Activated gamma-delta T cell (primary cell): Measurements from ENCODE around the gene KSR2.

Experiments
- DNase-seq: peaks from one replicate; lab custom pipeline; 2025; lab: John Stamatoyannopoulos, UW

The KSR2 gene

GRCh38 chr12:117459229-117459628 lies 509.6 kb downstream of the KSR2 start:
- DNase-seq, result no peak

DNA sequence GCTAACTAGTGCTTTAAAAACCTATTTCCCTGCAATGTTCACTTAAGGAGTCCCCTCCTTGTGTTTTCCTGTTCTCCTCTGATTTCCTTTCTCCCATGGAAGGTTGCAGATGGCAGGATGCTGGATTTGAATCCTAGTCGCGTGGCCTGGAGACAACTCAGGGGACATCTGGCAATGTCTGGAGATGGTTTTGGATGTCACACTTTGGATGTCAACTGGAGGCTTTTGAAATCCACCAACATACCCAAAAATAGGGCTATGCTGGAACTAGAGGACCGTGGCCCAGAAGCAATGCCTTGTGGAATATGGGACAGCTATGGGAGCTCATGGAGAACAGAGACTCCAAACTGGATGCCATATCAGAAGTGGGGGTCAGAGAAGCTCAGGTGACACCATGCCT lies 511.6 kb downstream of the KSR2 start:
- DNase-seq, result no peak

GRCh38 chr12:117456076-117456475 lies 512.7 kb downstream of the KSR2 start:
- no peak for DNase-seq

DNA sequence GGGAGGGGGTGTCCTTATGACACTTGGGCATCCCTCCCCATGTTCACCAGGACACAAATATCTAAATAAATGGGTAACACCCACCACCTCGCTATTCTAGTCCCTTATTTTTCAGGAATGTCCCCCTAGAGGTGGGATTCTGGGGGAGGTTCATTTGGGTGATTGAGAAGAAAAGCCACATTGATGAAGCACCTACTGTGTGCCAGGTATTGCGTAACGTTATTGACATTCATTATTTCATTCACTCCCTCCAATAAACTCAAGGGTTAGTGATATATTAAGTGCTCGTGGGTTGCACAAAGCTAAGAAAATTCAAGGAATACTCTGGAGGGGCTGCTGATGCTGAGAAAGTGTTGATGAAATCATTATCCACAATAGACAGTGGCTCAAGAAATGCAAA lies 514.8 kb downstream of the KSR2 start:
- DNase-seq, result no peak

DNA sequence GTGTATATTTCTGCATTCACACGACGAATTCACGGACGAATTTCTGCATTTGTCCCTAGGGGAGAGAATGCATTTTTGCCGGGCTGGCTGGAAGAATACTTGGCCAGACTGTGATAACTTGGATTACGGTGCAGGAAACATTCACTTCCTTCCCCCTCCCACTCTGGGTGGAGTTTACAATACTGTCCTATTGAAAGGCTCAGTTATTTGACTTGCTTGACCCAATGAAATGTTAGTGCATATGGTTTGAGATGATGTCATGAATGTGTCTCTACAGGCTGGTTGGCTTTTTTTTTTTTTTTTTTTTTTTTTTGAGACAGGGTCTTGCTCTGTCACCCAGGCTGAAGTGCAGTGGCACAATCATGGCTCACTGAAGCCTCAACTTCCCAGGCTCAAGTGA lies 516.7 kb downstream of the KSR2 start:
- no peak for DNase-seq

DNA sequence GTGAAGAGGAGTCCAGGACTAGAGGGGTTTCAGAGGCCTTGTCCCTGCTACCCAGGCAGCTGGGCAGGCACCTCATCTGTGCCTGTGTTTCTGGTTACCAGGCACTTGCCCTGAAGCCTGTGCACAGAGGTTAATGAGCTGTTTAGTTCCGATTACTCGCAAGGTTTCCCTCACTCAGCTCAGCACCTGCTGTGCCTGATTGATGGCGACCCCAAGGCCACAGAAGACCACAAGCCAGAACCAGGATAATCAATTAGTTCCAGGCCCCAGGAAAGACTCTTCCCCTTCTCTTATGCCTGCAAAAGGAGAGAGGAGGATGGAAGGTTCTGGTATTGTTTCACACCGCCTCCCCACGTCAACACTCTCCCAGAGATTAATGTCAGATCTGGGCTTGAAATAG lies 518.6 kb downstream of the KSR2 start:
- no peak for DNase-seq

GRCh38 chr12:117447665-117448366 lies 521.0 kb downstream of the KSR2 start:
- no peak for DNase-seq

- no peak for DNase-seq
These were observed 524.0 kb downstream of the KSR2 start for GRCh38 chr12:117444781-117445180.

- DNase-seq, result no peak
These were observed 527.0 kb downstream of the KSR2 start for GRCh38 chr12:117441751-117442150.

DNA sequence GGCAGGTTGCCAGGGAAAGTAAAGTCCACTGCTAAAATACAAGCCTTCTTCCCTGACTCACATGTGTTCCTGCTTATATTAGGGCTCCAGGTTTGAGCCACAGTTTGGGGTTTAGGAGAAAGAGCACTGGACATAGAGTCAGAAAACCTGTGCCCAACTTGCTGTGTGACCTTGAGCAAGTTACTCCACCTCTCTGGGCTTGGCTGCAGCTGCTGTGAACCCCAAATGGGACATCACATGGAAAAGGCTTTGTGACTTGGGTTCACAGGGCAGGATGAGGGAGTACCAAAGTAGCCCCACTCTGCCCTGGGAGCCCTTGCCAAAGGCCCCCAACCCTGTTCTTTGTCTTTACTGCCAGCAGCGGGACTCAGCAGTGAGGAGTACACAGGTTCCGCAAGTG lies 528.4 kb downstream of the KSR2 start:
- DNase-seq, result no peak

DNA sequence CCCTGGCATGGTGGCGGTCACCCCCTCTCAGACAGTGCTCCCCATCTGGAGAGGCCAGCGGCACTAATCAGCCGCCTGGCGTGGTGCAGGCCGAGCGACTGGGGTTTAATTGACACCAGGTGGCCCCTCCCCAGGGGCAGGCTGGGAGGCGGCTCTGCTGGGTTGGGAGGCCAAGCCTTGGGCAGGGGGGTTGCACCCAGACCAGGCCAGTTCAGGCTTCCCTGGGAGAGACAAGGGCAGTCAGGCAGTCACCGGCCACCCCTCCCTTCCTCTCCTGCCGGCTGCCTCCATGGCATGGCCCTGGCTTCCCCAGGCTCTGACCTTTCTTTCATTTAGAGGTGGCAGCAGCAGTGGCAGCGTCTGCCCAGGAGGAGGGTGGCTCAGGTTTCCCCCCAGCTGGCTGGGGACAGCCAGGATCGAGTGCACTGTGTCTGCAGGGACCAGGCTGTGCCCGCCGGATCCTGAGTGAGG lies 529.2 kb downstream of the KSR2 start:
- DNase-seq, result no peak

GRCh38 chr12:117438809-117439208 lies 530.0 kb downstream of the KSR2 start:
- DNase-seq, result no peak

- DNase-seq, result no peak
These were observed 531.1 kb downstream of the KSR2 start for GRCh38 chr12:117437516-117438255.

DNA sequence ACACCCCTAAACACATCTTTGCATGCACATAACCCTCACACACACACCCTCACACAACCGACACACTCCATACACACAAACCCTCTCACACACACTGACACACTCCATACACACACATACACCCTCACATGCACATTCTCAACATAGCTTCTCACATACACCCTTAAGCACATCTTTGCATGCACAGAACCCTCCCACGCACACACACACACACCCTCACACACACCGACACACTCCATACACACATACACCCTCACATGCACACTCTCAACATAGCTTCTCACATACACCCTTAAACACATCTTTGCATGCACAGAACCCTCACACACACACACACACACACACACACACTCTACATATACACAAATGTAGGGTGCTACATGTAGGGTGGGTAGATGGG lies 534.9 kb downstream of the KSR2 start:
- DNase-seq, result no peak

GRCh38 chr12:117430246-117430645 lies 538.5 kb downstream of the KSR2 start:
- DNase-seq, result no peak

GRCh38 chr12:117427211-117427610 lies 541.6 kb downstream of the KSR2 start:
- no peak for DNase-seq

DNA sequence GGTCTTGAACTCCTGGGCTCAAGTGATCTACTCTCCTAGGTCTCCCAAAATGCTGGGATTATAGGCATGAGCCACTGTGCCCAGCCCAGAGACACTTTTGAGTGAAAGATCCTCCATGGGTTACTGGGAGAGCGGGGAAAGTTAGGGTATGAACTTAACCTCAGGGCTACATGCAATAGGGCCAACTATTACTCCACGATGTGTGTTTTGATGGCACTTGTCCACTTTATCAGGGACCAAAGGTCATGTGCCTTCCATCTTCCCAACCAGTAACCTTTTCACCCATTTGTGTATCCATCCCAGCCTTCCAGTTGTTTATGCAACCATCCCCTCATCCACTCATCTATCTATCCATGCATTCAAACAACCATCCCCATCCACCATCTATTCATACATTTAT lies 546.8 kb downstream of the KSR2 start:
- no peak for DNase-seq

GRCh38 chr12:117421068-117421752 lies 547.6 kb downstream of the KSR2 start:
- DNase-seq, result no peak

GRCh38 chr12:117417004-117417403 lies 551.8 kb downstream of the KSR2 start:
- DNase-seq, result no peak

GRCh38 chr12:117412465-117413188 lies 556.2 kb downstream of the KSR2 start:
- no peak for DNase-seq

DNA sequence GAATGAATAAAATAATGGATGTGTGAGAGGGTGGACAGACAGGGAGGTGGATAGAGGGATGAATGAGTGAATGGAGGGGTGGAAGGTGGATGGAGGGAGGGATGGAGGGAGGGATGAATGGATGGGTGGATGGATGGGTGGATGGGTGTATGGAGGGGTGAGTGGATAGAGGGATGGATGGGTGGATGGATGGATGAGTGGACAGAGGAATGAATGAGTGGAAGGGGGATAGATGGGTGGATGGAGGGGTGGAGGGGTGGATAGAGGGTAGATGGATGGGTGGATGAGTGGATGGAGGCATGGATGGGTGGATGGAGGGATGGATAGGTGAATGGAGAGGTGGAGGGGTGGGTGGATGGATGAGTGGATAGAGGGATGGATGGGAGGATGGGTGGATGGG lies 559.5 kb downstream of the KSR2 start:
- DNase-seq, result no peak

GRCh38 chr12:117408161-117408791 lies 560.5 kb downstream of the KSR2 start:
- no peak for DNase-seq
